PC-3 (cell line): Measurements from ENCODE around the gene NR1H4. TPM values are rescaled to one million over a fixed set of nuclear protein-coding genes. Genes with fewer than 3 reads are reported as not detected.
A peak's percentile ranks its signal among the peaks of the same experiment; 100 is the strongest.

Experiments
- ATAC-seq: fragments of 200-7000 bp; cut with Tn5 transposase; 2 replicates; pipeline ENCODE4 v1.9.1; 2020; ENCODE audit warnings: mild to moderate bottlenecking, moderate library complexity
- BruUV-seq: library from RNA; stranded (reverse); fragments of 400-500 nt; replicated peaks from 2 replicates; lab custom pipeline; 2021; lab: Mats Ljungman, UMichigan
- CTCF ChIA-PET: fragments of 300-600 bp; sonication (Branson Sonifier 250); formaldehyde crosslinking; loops from one replicate; lab custom pipeline; 2022; ENCODE audit warnings: antibody characterized with exemption; lab: Charles Lee
- POLR2A ChIA-PET: fragments of 300-600 bp; sonication (Branson Sonifier 250); formaldehyde crosslinking; loops from one replicate; lab custom pipeline; 2022; ENCODE audit warnings: antibody characterized with exemption; ENCODE audit not compliant: unreplicated experiment; lab: Charles Lee
- DNase-seq: peaks from one replicate; pipeline ENCODE4 v3.0.0-alpha.2; 2015
- H2AFZ ChIP-seq: fragments of 300-600 bp; sonication (generic); 2 replicates; pipeline ENCODE4 v1.6.0; 2016; ENCODE audit warnings: antibody characterized with exemption, low read length
- H3F3A ChIP-seq: fragments of 300-600 bp; sonication (generic); one replicate; pipeline ENCODE4 v1.6.0; 2017; ENCODE audit warnings: antibody characterized with exemption, low read length, control low read depth, mild to moderate bottlenecking; ENCODE audit not compliant: unreplicated experiment
- H3K27ac ChIP-seq: fragments of 300-600 bp; sonication (generic); 2 replicates; pipeline ENCODE4 v1.5.1; 2016; ENCODE audit warnings: mild to moderate bottlenecking, low read length
- H3K27me3 ChIP-seq: fragments of 300-600 bp; sonication (generic); 2 replicates; pipeline ENCODE4 v1.6.1; 2016; ENCODE audit warnings: low read length, mixed read lengths
- H3K36me3 ChIP-seq: fragments of 300-600 bp; sonication (generic); 2 replicates; pipeline ENCODE4 v1.6.1; 2016; ENCODE audit warnings: low read depth, mixed run types, low read length, mixed read lengths
- H3K4me1 ChIP-seq: fragments of 300-600 bp; sonication (generic); 2 replicates; pipeline ENCODE4 v1.5.1; 2016; ENCODE audit warnings: low read length; ENCODE audit not compliant: insufficient read depth
- H3K4me2 ChIP-seq: fragments of 300-600 bp; sonication (generic); 2 replicates; pipeline ENCODE4 v1.6.0; 2016; ENCODE audit warnings: low read length
- H3K4me3 ChIP-seq: fragments of 300-600 bp; sonication (generic); 2 replicates; pipeline ENCODE4 v1.5.1; 2016; ENCODE audit warnings: mild to moderate bottlenecking, low read length, mixed read lengths
- H3K79me2 ChIP-seq: fragments of 300-600 bp; sonication (generic); 2 replicates; pipeline ENCODE4 v1.6.1; 2017; ENCODE audit warnings: low read length, mixed read lengths
- H3K9ac ChIP-seq: fragments of 300-600 bp; sonication (generic); 2 replicates; pipeline ENCODE4 v1.6.0; 2016; ENCODE audit warnings: mild to moderate bottlenecking, low read length
- H3K9me2 ChIP-seq: fragments of 300-600 bp; sonication (generic); replicated peaks from 2 replicates; pipeline ENCODE4 v1.6.1; 2016; ENCODE audit warnings: mixed run types, low read length, mixed read lengths
- H3K9me3 ChIP-seq: fragments of 300-600 bp; sonication (generic); 2 replicates; pipeline ENCODE4 v1.6.1; 2016; ENCODE audit warnings: low read length, mixed read lengths
- H4K20me1 ChIP-seq: fragments of 300-600 bp; sonication (generic); 2 replicates; pipeline ENCODE4 v1.6.1; 2016; ENCODE audit warnings: low read length, mixed read lengths
- CTCF ChIP-seq: fragments of 300-600 bp; sonication (generic); conservative IDR thresholded peaks from 2 replicates; pipeline ENCODE4 v1.5.1; 2017; ENCODE audit warnings: antibody characterized with exemption, low read depth, mild to moderate bottlenecking, low read length
- EZH2 ChIP-seq: fragments of 300-600 bp; sonication (generic); IDR thresholded peaks from one replicate; pipeline ENCODE4 v1.6.1; 2017; ENCODE audit warnings: antibody characterized with exemption, mild to moderate bottlenecking, low read length; ENCODE audit not compliant: unreplicated experiment
- EZH2phosphoT487 ChIP-seq: fragments of 300-600 bp; sonication (generic); IDR thresholded peaks from 2 replicates; pipeline ENCODE4 v1.6.1; 2018; ENCODE audit warnings: mild to moderate bottlenecking, antibody characterized with exemption, low read length, borderline replicate concordance
- intact Hi-C: fragments of 100-400 bp; cut with micrococcal nuclease; formaldehyde crosslinking; loops from 2 replicates; pipeline ENCODE4 v1.9.0; 2023
- total RNA-seq: library from RNA; depleted of rRNA; stranded (reverse); fragments of >200 nt; gene quantifications from 2 replicates; pipeline ENCODE4 v1.2.3, GENCODE V29; 2014

NR1H4 gene
- total RNA-seq, 1 experiment from 2014 or later = not detected

GRCh38 chr12:100474617-100475016, 951 bp downstream of the NR1H4 start:
- no peak overlapping the region for H3K27ac ChIP-seq
- no peaks in the 10 kb centered on the region for H4K20me1 ChIP-seq
- H2AFZ ChIP-seq = no peak overlapping the region
- H3K4me3 ChIP-seq = no peak overlapping the region
- H3K79me2 ChIP-seq = no peaks in the 10 kb centered on the region
- no peak overlapping the region for H3K4me2 ChIP-seq
- DNase-seq = no peak
- intact Hi-C loops = no loop called here
- ATAC-seq = peak; percentile 27; the same call in 1 of the 2 replicates
- ChIA-PET POLR2A (no interaction called here), CTCF (no interaction called here)
- H3K9ac ChIP-seq = no peak overlapping the region
- no peaks in the 10 kb centered on the region for H3K4me1 ChIP-seq
- peaks cover 76% of the 10 kb centered on the region for H3K27me3 ChIP-seq
- no peaks in the 10 kb centered on the region for H3K36me3 ChIP-seq
- no peaks in the 10 kb centered on the region for H3K9me3 ChIP-seq
- H3F3A ChIP-seq = no peaks in the 10 kb centered on the region
- no peak for TF ChIP-seq CTCF
- no peak for TF ChIP-seq EZH2
- no peak for TF ChIP-seq EZH2phosphoT487
- BruUV-seq = no TSS peak
- H3K9me2 ChIP-seq = no peaks in the 10 kb centered on the region

GRCh38 chr12:100476013-100476751, 2.5 kb downstream of the NR1H4 start:
- Histone ChIP-seq H3K27me3 (peaks cover 76% of the 10 kb centered on the region), H3K9ac (no peak overlapping the region), H3K9me2 (no peaks in the 10 kb centered on the region), H2AFZ (no peak overlapping the region), H3K9me3 (no peaks in the 10 kb centered on the region), H3F3A (no peaks in the 10 kb centered on the region), H3K4me2 (no peak overlapping the region), H3K4me1 (no peaks in the 10 kb centered on the region), H3K79me2 (no peaks in the 10 kb centered on the region), H3K36me3 (no peaks in the 10 kb centered on the region), H3K4me3 (no peak overlapping the region), H4K20me1 (no peaks in the 10 kb centered on the region), H3K27ac (no peak overlapping the region)
- no TSS peak for BruUV-seq
- DNase-seq (no peak), ATAC-seq (no peak)
- CTCF ChIA-PET = no interaction called here
- no peak for TF ChIP-seq EZH2
- no peak for TF ChIP-seq EZH2phosphoT487
- no peak for TF ChIP-seq CTCF
- intact Hi-C loops = no loop called here
- POLR2A ChIA-PET = interaction anchor here (0.6 kb wide), 1 partner anchor 49 kb away, joined by 3 read pairs; no protein-coding TSS in a partner anchor

- Histone ChIP-seq H3K27ac (no peak overlapping the region), H3K4me3 (no peak overlapping the region), H3K4me1 (no peaks in the 10 kb centered on the region), H3K9ac (no peak overlapping the region), H3K4me2 (no peak overlapping the region), H4K20me1 (no peaks in the 10 kb centered on the region), H3F3A (no peaks in the 10 kb centered on the region), H3K9me3 (no peaks in the 10 kb centered on the region), H3K79me2 (no peaks in the 10 kb centered on the region), H3K27me3 (peaks cover 58% of the 10 kb centered on the region), H2AFZ (no peak overlapping the region), H3K36me3 (no peaks in the 10 kb centered on the region), H3K9me2 (no peaks in the 10 kb centered on the region)
- intact Hi-C loops = no loop called here
- ATAC-seq (no peak), DNase-seq (peak; percentile 9)
- TF ChIP-seq EZH2phosphoT487 (no peak), EZH2 (no peak), CTCF (no peak)
- ChIA-PET CTCF (no interaction called here), POLR2A (interaction anchor here (0.7 kb wide), 1 partner anchor 34 kb away, joined by 5 read pairs; no protein-coding TSS in a partner anchor)
- BruUV-seq = no TSS peak
Measured at GRCh38 chr12:100481021-100481420, 7.4 kb downstream of the NR1H4 start.
